ENCODE measurements around the gene PINK1.

PINK1 gene

DNA sequence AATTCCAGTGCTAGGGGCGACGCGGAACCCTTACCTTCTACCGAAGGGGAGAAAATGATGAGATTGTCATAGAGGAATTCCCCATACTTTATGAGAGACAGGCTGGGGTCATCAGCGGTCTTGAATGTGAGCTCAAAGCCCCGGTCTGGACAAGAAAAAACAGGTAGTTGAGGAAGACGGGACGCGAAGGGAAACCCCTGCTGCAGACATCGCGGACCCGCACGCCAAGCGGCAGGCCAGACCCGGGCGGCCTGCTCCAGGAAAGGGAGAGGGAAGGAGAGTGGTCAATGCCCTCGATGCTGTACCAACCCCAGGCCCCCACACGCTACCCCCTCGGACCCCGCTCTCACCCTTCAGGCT lies 27.6 kb downstream of the PINK1 start:
- no peak for DNase-seq (ENCODE audit: low read depth, low spot score)
- H3K27me3 ChIP-seq (ENCODE audit: control insufficient read depth, insufficient read depth, low read length), result no peaks in the 10 kb centered on the region
- no peaks in the 10 kb centered on the region for H3K9me3 ChIP-seq (ENCODE audit: control insufficient read depth, insufficient read depth, low read length)
- H3K36me3 ChIP-seq (ENCODE audit: control insufficient read depth, insufficient read depth, low read length), result peaks cover 5% of the 10 kb centered on the region; the same call in 1 of the 2 replicates
- peak overlapping the region; percentile 98 for H3K4me3 ChIP-seq (ENCODE audit: low read length)
- no CpG with 5 or more reads among the region's 20 CpGs for WGBS (ENCODE audit: insufficient coverage, insufficient read length)
- no peak overlapping the region for H3K27ac ChIP-seq (ENCODE audit: low read length)
- H3K4me1 ChIP-seq (ENCODE audit: control insufficient read depth, insufficient read depth, low read length), result no peaks in the 10 kb centered on the region

DNA sequence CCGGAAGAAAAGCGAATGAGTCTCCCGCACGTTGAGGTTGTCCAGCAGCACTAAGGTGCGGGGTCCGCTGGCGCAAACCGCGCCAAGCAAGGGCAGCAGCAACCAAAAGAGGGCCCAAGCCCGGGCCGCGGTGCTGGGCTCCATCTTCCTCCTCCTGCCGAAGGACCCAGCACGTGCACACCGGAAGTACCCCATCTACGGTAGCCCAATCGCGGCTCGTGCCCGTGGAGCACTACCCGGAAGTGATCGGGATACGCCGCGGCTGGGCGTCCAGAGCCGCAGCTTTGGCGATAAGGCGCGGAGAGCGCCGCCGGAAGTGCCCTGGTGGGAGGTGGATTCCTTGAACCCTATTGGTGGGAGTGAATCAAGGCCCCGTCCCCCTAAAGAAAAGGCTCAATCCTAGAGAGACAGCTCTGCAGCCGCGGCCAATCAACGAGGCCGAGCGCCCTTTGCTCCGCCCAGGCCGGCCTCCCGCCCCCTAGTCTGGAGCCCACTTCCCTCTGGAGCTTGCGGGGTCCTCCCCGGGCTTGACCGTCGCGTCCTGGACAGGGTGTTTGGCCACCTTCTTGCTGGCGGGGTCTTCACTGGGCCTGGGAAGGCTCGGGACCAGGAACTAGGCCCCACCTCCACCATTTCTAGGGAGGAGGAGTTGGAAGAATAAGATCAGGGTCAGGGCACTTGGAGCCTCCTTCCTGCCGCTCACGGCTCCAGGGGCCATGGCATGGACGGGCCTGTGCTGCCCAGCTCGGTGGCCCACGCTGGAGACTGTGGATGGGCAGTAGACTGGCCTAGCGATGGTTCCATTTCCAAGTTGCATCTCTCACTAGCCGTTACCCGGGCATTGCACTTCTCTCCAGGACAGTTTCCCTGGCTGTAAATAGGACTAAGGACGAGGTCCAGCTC lies 28.2 kb downstream of the PINK1 start, which contains the start of gene DDOST:
Gene DDOST, minus strand, starts transcription at position 163 of the 903 bp plus-strand sequence. Its CDS starts 19 bp downstream, at position 144.
- H3K27me3 ChIP-seq (ENCODE audit: control insufficient read depth, insufficient read depth, low read length), result no peaks in the 10 kb centered on the region
- no peaks in the 10 kb centered on the region for H3K9me3 ChIP-seq (ENCODE audit: control insufficient read depth, insufficient read depth, low read length)
- no peaks in the 10 kb centered on the region; the same call in 1 of the 2 replicates for H3K36me3 ChIP-seq (ENCODE audit: control insufficient read depth, insufficient read depth, low read length)
- WGBS (ENCODE audit: insufficient coverage, insufficient read length), result no CpG with 5 or more reads among the region's 58 CpGs
- peak within 1 kb of the TSS; percentile 98 for H3K4me3 ChIP-seq (ENCODE audit: low read length)
- peak; percentile 95 for DNase-seq (ENCODE audit: low read depth, low spot score)
- H3K4me1 ChIP-seq (ENCODE audit: control insufficient read depth, insufficient read depth, low read length), result no peaks in the 10 kb centered on the region
- H3K27ac ChIP-seq (ENCODE audit: low read length), result no peak within 1 kb of the TSS

DNA sequence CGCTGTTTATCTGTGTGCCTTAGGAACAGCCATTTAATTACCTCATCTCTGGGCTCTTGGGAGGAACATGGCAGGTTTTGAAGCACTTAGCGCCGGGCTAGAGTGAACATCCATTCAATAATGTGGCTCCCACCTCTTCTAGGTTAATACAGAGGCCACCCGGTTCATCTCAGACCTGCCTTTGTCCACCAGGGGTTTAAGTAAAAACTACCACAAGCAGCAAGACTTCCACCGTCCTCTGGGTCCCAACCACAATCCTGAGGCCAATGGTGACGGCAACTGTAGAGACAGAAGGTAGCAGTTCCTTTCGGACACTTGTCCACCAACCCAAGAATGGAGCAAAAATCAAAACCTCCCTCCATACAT lies 28.8 kb downstream of the PINK1 start:
- WGBS (ENCODE audit: insufficient coverage, insufficient read length), result no CpG with 5 or more reads among the region's 7 CpGs

DNA sequence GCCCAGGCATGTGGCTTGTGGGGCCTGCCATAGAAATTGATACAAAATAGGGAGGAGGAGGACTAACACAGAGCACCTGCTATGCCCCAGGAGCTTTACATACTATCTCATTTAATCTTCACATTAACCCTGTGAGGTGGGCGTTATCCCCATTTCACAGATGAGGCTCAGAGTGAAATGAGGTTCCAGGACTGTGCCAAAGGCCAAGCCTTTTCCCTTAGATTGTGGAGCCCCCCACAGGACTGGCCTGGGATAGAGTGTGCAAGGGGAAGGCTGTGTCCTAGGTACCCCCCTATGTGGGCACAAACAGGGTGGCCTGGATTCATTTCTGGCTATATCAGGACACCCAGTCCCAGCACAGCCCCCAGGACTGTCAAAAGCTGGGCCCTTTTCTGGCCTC lies 30.1 kb downstream of the PINK1 start:
- no peak overlapping the region for H3K4me3 ChIP-seq (ENCODE audit: low read length)
- no CpG with 5 or more reads among the region's 1 CpG for WGBS (ENCODE audit: insufficient coverage, insufficient read length)
- H3K27ac ChIP-seq (ENCODE audit: low read length), result no peak overlapping the region
- DNase-seq (ENCODE audit: low read depth, low spot score), result no peak
- no peaks in the 10 kb centered on the region for H3K4me1 ChIP-seq (ENCODE audit: control insufficient read depth, insufficient read depth, low read length)
- H3K27me3 ChIP-seq (ENCODE audit: control insufficient read depth, insufficient read depth, low read length), result no peaks in the 10 kb centered on the region
- no peaks in the 10 kb centered on the region for H3K36me3 ChIP-seq (ENCODE audit: control insufficient read depth, insufficient read depth, low read length)
- no peaks in the 10 kb centered on the region for H3K9me3 ChIP-seq (ENCODE audit: control insufficient read depth, insufficient read depth, low read length)

More for the DNA sequence above, 28.8 kb downstream of the PINK1 start:
- no peaks in the 10 kb centered on the region for H3K4me1 ChIP-seq (ENCODE audit: control insufficient read depth, insufficient read depth, low read length)
- no peaks in the 10 kb centered on the region for H3K36me3 ChIP-seq (ENCODE audit: control insufficient read depth, insufficient read depth, low read length)
- DNase-seq (ENCODE audit: low read depth, low spot score), result no peak
- H3K4me3 ChIP-seq (ENCODE audit: low read length), result peak overlapping the region; percentile 76; the same call in 1 of the 2 replicates
- H3K27me3 ChIP-seq (ENCODE audit: control insufficient read depth, insufficient read depth, low read length), result no peaks in the 10 kb centered on the region
- H3K9me3 ChIP-seq (ENCODE audit: control insufficient read depth, insufficient read depth, low read length), result no peaks in the 10 kb centered on the region
- H3K27ac ChIP-seq (ENCODE audit: low read length), result no peak overlapping the region

DNA sequence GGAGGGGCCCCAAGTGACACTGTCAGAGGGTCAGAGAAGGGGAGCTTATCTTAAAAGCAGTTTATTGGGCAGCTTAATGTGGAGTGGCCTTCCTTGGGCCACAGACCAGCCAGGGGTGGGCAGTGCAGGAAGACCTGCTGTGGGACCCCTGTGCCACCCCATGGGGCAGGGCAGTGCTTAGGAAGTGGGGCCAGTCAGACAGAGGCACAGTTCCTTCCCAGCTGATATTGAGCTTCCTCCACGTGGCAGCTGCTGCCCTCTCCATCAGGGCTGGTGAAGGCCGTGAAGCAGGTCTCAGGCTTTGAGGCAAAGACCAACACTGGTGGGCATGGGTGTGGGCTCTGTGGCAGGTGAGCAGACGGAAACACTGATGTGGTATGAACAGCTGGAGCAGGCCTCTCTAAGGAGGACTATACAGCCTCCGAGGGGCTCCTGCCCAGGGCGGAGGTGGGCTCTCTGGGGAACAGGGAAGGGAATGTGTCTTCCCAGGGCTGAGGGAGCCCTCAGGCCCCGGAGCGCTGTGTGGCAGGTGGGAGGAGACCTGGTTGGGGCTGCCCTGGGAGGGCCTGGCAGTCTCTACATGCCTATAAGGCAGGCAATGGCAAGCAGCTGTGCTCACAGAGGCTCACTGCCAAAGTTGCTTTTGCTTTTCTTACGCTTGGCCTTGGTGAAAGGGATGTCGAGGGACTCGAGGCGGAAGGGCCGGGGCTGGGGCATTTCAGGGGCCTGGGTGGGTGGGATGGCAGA lies 30.9 kb downstream of the PINK1 start:
- Histone ChIP-seq H3K27me3 (ENCODE audit: control insufficient read depth, insufficient read depth, low read length) (no peaks in the 10 kb centered on the region), H3K4me1 (ENCODE audit: control insufficient read depth, insufficient read depth, low read length) (no peaks in the 10 kb centered on the region), H3K36me3 (ENCODE audit: control insufficient read depth, insufficient read depth, low read length) (no peaks in the 10 kb centered on the region), H3K9me3 (ENCODE audit: control insufficient read depth, insufficient read depth, low read length) (no peaks in the 10 kb centered on the region), H3K27ac (ENCODE audit: low read length) (no peak overlapping the region), H3K4me3 (ENCODE audit: low read length) (no peak overlapping the region)
- DNase-seq (ENCODE audit: low read depth, low spot score), result no peak
- WGBS (ENCODE audit: insufficient coverage, insufficient read length), result no CpG with 5 or more reads among the region's 12 CpGs

DNA sequence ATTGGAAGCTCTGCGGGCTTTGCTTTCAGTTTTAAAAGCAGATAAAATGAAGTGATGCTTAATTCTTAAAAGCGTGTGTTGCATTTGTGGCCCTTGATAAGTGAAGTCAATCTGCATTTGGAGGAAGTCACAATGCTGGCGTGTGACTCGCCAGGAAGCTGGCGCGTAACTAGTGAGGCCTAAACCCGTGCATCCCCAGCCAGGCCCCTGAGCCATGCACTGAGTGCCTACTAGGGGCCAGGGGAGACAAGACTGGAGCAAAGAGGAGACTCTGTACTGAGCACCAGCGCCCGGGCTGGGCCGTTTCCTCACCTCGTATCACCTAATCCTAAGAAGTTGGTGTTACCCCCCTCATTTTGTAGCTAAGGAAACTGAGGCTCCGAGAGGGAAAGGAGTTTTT lies 32.5 kb downstream of the PINK1 start:
- Histone ChIP-seq H3K4me1 (ENCODE audit: control insufficient read depth, insufficient read depth, low read length) (no peaks in the 10 kb centered on the region), H3K27ac (ENCODE audit: low read length) (no peak overlapping the region), H3K27me3 (ENCODE audit: control insufficient read depth, insufficient read depth, low read length) (no peaks in the 10 kb centered on the region), H3K4me3 (ENCODE audit: low read length) (no peak overlapping the region), H3K36me3 (ENCODE audit: control insufficient read depth, insufficient read depth, low read length) (no peaks in the 10 kb centered on the region), H3K9me3 (ENCODE audit: control insufficient read depth, insufficient read depth, low read length) (no peaks in the 10 kb centered on the region)
- WGBS (ENCODE audit: insufficient coverage, insufficient read length), result no CpG with 5 or more reads among the region's 12 CpGs
- no peak for DNase-seq (ENCODE audit: low read depth, low spot score)

DNA sequence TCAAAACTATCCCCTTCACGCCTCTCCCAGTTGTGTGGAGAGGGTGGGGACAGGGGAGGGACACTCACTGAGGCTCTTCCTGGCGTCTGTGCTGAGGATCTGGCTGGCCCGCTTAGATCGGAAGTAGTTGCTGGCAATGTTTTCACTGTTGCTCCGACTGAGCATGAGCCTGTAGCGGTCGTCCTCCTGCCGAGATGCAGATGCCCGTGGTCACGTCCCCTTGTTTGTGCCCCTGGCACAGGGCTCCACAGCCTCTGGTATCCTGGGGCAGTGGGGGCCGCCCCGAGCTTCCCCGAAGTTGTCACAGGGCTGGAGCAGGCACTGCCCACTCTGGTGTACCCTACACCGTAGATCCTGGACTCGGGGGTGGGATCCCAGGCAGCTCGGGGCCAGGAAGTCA lies 32.9 kb downstream of the PINK1 start:
- Histone ChIP-seq H3K4me3 (ENCODE audit: low read length) (no peak overlapping the region), H3K27me3 (ENCODE audit: control insufficient read depth, insufficient read depth, low read length) (no peaks in the 10 kb centered on the region), H3K36me3 (ENCODE audit: control insufficient read depth, insufficient read depth, low read length) (no peaks in the 10 kb centered on the region), H3K27ac (ENCODE audit: low read length) (no peak overlapping the region), H3K4me1 (ENCODE audit: control insufficient read depth, insufficient read depth, low read length) (no peaks in the 10 kb centered on the region), H3K9me3 (ENCODE audit: control insufficient read depth, insufficient read depth, low read length) (no peaks in the 10 kb centered on the region)
- DNase-seq (ENCODE audit: low read depth, low spot score), result no peak
- no CpG with 5 or more reads among the region's 16 CpGs for WGBS (ENCODE audit: insufficient coverage, insufficient read length)

DNA sequence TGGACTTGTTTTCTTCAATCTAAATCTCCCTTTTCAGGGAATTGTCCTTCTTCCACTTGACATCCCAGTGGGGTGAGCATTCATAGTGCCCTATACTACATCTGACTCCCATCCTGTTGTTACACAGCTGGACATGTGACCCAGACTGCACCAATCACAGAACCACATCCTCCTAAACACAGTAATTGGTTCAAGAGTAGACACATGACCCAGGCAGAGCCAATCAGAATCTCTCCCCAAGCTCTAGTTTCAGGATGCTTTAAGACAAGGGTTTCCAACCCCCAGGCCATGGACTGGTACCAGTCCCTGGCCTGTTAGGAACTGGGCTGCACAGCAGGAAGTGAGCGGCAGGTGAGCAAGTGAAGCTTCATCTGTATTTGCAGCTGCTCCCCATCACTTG lies 33.5 kb downstream of the PINK1 start:
- no peaks in the 10 kb centered on the region for H3K9me3 ChIP-seq (ENCODE audit: control insufficient read depth, insufficient read depth, low read length)
- H3K4me3 ChIP-seq (ENCODE audit: low read length), result no peak overlapping the region
- no peaks in the 10 kb centered on the region for H3K4me1 ChIP-seq (ENCODE audit: control insufficient read depth, insufficient read depth, low read length)
- no peak overlapping the region for H3K27ac ChIP-seq (ENCODE audit: low read length)
- H3K36me3 ChIP-seq (ENCODE audit: control insufficient read depth, insufficient read depth, low read length), result peaks cover 3% of the 10 kb centered on the region; the same call in 1 of the 2 replicates
- no peaks in the 10 kb centered on the region for H3K27me3 ChIP-seq (ENCODE audit: control insufficient read depth, insufficient read depth, low read length)
- no CpG with 5 or more reads among the region's 1 CpG for WGBS (ENCODE audit: insufficient coverage, insufficient read length)
- DNase-seq (ENCODE audit: low read depth, low spot score), result no peak

DNA sequence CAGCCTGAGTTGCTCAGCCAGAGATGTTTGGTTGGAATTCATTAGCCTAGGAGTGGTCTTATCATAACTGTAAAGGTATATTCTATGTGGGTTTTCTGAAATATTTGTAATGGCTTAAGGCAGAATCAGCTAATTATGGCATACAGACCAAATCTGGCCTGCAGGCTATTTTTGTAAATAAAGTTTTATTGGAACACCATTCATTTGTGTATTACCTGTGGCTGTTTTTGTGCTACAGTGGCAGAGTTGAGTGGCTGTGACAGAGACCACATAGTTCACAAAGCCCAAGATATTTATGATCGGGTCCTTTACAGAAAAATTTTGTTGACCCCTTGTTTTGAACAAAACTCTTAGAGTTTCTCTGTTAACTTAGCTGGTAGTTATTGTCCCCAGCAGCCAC lies 35.3 kb downstream of the PINK1 start:
- no CpG with 5 or more reads among the region's 1 CpG for WGBS (ENCODE audit: insufficient coverage, insufficient read length)
- no peak for DNase-seq (ENCODE audit: low read depth, low spot score)
- no peak overlapping the region for H3K4me3 ChIP-seq (ENCODE audit: low read length)
- no peak overlapping the region for H3K27ac ChIP-seq (ENCODE audit: low read length)
- H3K9me3 ChIP-seq (ENCODE audit: control insufficient read depth, insufficient read depth, low read length), result no peaks in the 10 kb centered on the region
- no peaks in the 10 kb centered on the region for H3K4me1 ChIP-seq (ENCODE audit: control insufficient read depth, insufficient read depth, low read length)
- H3K36me3 ChIP-seq (ENCODE audit: control insufficient read depth, insufficient read depth, low read length), result peaks cover 6% of the 10 kb centered on the region; the same call in 1 of the 2 replicates
- H3K27me3 ChIP-seq (ENCODE audit: control insufficient read depth, insufficient read depth, low read length), result no peaks in the 10 kb centered on the region

DNA sequence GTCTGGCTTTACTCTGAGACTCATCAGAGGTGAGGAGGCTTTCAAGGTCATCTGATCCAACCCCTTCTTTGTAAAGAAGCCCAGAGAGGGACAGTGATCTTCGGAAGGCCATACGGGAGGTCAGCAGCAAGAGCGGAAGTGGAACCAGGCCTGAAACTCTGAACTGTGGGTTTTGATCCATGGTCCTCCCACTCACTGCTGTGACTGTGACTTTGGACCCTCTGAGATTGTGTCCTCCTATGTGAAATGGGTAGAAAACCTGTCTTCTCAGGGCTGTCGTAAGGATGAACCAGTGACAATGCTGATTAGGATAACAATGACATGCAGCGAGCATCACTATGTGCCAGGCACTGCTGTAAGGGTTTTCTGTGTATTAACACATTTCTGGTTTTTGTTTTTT lies 37.7 kb downstream of the PINK1 start:
- Histone ChIP-seq H3K27me3 (ENCODE audit: control insufficient read depth, insufficient read depth, low read length) (no peaks in the 10 kb centered on the region), H3K4me3 (ENCODE audit: low read length) (no peak overlapping the region), H3K4me1 (ENCODE audit: control insufficient read depth, insufficient read depth, low read length) (no peaks in the 10 kb centered on the region), H3K9me3 (ENCODE audit: control insufficient read depth, insufficient read depth, low read length) (no peaks in the 10 kb centered on the region), H3K27ac (ENCODE audit: low read length) (no peak overlapping the region), H3K36me3 (ENCODE audit: control insufficient read depth, insufficient read depth, low read length) (peaks cover 6% of the 10 kb centered on the region; the same call in 1 of the 2 replicates)
- no CpG with 5 or more reads among the region's 5 CpGs for WGBS (ENCODE audit: insufficient coverage, insufficient read length)
- no peak for DNase-seq (ENCODE audit: low read depth, low spot score)

Data from iPS DF 6.9 (cell line).